Measurements from ENCODE around the gene APOL2. TPM values are rescaled to one million over a fixed set of nuclear protein-coding genes. Genes with fewer than 3 reads are reported as not detected.

Gene APOL2
- total RNA-seq, 2 experiments from 2014 or later = 82.3 to 83.0 TPM

DNA sequence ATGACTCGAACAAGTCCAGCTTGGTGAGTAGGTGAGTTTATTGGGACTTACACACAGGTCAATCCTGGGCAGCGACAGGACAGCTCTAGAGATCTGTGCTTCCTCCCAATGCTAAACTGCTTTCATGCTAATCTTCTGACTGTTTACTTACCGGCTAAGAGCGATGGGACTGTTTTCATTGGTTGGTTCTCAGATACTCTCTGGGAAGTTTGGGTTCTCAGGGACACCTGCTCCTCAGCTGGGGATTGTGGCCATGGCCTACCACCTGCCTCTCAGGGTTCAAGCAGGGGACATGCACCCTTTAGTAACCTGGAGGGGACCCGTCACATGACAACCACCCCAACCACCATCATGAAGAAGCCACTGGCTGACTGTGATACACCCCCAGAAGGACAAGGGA is 13.1 kb downstream of the APOL2 start:
- no peak for DNase-seq
- Mint-ChIP-seq H3K4me1 (peaks cover 15% of the 10 kb centered on the region), H3K36me3 (ENCODE audit: low read depth) (peaks cover 56% of the 10 kb centered on the region), H3K27me3 (peaks cover 2% of the 10 kb centered on the region), H3K4me3 (no peak overlapping the region), H3K9me3 (no peaks in the 10 kb centered on the region), H3K27ac (no peak overlapping the region)
- CTCF ChIA-PET = interaction anchor here (0.9 to 1.7 kb wide), 3 partner anchors 9 to 13 kb away, joined by 3 to 5 read pairs (median 4); partner anchors contain the start of gene APOL2
- POLR2A ChIA-PET = interaction anchor here (3.6 kb wide), 1 partner anchor 12 kb away, joined by 20 read pairs; the partner anchor contains the start of gene APOL2

DNA sequence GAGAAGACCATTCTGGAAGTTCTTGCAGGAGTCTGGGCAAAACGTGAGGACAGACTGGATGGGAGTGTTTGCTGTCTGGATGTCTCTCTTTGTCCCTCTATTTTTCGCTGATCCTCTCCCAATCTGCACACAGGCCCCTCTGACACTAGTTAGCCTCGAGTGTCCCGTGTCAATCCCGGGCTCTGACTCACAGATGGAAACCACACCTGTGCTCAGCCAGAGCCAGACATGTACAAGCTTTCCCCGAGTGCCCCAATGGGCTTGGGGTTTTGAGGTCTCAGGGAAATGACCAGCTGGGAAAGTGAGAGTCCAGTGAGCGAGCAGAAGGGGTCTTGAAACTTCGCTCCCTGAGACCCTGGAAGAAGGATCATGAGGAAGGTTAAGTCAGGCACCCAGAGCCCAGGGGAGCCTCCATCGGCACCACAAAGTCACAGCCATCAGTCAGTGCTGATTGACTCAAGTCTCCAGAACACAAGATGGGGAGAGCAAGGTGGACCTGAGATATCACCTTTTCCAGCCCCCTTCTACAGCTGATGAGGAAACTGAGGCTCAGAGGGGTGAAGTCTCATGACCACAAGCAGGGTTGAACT is 13.9 kb downstream of the APOL2 start:
- no peaks in the 10 kb centered on the region for H3K9me3 Mint-ChIP-seq
- peaks cover 14% of the 10 kb centered on the region for H3K4me1 Mint-ChIP-seq
- POLR2A ChIA-PET = interaction anchor here (3.6 kb wide), 1 partner anchor 13 kb away, joined by 20 read pairs; the partner anchor contains the start of gene APOL2
- H3K27me3 Mint-ChIP-seq = peaks cover 6% of the 10 kb centered on the region
- no peak for DNase-seq
- H3K4me3 Mint-ChIP-seq = no peak overlapping the region
- peaks cover 49% of the 10 kb centered on the region for H3K36me3 Mint-ChIP-seq (ENCODE audit: low read depth)
- CTCF ChIA-PET = interaction anchor here (1.5 to 1.6 kb wide), 2 partner anchors 11 to 13 kb away, joined by 3 to 5 read pairs; no protein-coding TSS in a partner anchor
- H3K27ac Mint-ChIP-seq = no peak overlapping the region

DNA sequence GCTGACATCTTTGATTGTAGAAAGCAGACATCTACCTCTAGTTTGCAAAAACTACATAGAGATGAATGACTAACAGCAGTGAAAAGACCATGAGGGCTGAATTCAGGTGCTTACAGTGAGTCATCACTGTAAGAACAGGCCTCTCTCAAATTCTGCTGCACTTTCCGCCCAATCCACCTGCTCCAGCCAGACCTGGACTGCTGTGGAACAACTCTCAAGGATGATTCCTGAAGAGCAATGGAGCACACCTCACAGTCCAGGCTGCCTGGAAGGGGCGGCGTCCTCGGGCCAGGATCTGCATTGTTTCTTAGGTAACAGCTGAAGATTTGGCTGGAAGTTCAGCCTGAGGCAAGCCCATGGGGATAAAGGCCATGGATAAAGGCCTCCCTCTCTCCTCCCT is 15.1 kb downstream of the APOL2 start:
- DNase-seq = no peak
- Mint-ChIP-seq H3K4me1 (peaks cover 16% of the 10 kb centered on the region), H3K27me3 (peaks cover 10% of the 10 kb centered on the region), H3K9me3 (no peaks in the 10 kb centered on the region), H3K36me3 (ENCODE audit: low read depth) (peaks cover 38% of the 10 kb centered on the region), H3K4me3 (no peak overlapping the region), H3K27ac (no peak overlapping the region)
- POLR2A ChIA-PET = no interaction called here
- CTCF ChIA-PET = interaction anchor here (1.1 to 1.5 kb wide), 3 partner anchors 14 to 158 kb away, joined by 3 read pairs; no protein-coding TSS in a partner anchor

DNA sequence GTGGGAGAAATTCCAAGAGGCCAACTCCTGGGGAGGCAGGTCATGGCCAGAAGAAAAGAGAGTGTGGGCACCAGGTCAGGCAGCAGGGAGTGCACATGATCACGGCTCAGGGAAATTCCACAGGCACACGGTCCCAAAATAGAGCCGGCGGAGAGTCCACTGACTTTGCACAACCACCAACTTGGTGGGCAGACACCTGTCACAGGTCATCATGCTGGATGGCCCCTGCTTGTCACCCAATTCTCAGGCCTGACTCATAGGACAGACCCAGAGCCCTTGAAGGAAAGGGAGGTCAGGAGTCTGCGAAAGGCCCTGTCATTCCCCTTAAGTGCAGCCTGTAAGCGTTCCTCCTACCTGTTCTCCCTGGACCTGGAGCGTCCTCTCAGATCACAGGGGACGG is 15.8 kb downstream of the APOL2 start:
- CTCF ChIA-PET = no interaction called here

DNA sequence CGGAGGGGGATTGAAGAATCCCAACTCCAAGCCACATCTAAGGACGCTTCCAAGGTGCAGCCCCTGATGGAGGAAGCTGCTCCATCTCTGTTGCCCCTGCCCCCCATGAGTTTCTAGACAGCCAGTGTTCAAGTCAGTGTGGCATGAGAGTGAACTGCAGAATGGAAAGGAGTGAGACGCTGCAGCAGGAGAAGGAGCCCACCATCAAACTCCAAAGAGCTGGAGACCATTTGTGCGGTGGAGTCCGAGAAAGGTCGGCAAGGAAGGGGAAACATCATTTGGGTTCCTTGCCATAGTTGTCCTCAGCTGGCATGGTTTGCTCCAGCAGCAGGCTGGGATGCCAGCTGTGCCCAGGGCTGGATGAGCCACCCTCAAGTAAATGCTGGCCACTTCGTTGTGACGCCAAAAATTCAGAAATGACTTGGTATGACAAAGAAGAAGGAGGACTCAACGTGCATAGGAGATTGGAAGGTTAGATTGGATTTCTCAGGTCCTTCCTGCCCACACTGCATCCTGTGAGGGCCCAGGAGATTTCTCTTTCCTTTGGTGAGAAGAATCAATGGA is 16.4 kb downstream of the APOL2 start:
- Mint-ChIP-seq H3K4me1 (peaks cover 14% of the 10 kb centered on the region), H3K27ac (no peak overlapping the region), H3K9me3 (no peaks in the 10 kb centered on the region), H3K27me3 (peaks cover 22% of the 10 kb centered on the region), H3K36me3 (ENCODE audit: low read depth) (peaks cover 26% of the 10 kb centered on the region), H3K4me3 (no peak overlapping the region)
- POLR2A ChIA-PET = no interaction called here
- no peak for DNase-seq
- CTCF ChIA-PET = interaction anchor here (1.0 kb wide), 1 partner anchor 15 kb away, joined by 3 read pairs; no protein-coding TSS in a partner anchor

More for the DNA sequence above, 15.8 kb downstream of the APOL2 start:
- Mint-ChIP-seq H3K36me3 (ENCODE audit: low read depth) (peaks cover 30% of the 10 kb centered on the region), H3K9me3 (no peaks in the 10 kb centered on the region), H3K4me1 (peaks cover 16% of the 10 kb centered on the region), H3K27me3 (peaks cover 17% of the 10 kb centered on the region), H3K27ac (no peak overlapping the region), H3K4me3 (no peak overlapping the region)
- DNase-seq = no peak
- POLR2A ChIA-PET = no interaction called here

DNA sequence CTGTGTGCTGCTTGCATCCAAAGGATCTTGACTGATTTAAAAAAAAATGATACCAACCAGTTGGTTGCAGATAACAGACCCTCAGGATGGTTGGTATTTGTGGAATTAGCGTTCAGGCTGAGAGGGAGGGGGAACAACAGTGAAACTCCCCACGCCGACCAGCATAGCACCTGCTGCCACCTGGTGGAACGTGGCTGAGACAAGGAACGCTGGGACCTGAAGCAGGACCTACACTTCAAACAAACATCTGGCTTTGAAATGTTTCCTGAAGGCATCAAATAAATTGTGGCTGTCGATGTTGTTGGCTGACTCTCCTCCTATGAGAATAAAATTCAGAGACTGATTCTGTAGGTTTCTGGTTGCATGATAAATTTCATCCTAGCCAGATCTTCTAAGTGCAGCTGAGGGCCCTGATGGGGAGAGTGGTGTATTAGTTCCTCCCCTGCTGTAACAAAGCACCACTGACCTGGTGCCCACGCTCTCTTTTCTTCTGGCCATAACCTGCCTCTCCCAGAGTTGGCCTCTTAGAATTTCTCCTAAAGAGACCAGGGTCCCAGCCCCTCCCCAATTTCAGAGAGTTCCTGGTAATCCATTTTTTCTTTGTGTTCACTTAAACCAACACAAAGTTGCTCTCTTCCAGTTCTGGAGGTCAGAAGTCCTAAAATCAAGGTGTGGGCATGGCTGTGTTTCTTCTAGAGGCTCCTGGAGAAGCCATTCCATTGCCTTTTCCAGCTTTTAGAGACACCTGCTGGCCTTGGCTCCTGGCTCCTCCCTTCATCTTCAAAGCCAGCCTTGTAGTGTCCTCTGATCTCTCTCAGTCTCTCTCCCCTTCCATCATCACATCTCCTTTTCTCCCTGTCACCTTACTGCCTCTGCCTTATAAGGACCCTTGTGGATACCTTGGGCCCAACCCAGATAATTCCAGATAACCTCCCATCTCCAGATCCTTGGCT is 17.3 kb downstream of the APOL2 start:
- no peak overlapping the region for H3K4me3 Mint-ChIP-seq
- H3K9me3 Mint-ChIP-seq = no peaks in the 10 kb centered on the region
- H3K27me3 Mint-ChIP-seq = peaks cover 30% of the 10 kb centered on the region
- POLR2A ChIA-PET = no interaction called here
- peaks cover 11% of the 10 kb centered on the region for H3K4me1 Mint-ChIP-seq
- CTCF ChIA-PET = interaction anchor here (0.9 to 2.3 kb wide), 7 partner anchors 16 to 264 kb away, joined by 3 to 15 read pairs (median 4); partner anchors contain the start of gene APOL2
- H3K27ac Mint-ChIP-seq = no peak overlapping the region
- peak; percentile 58 for DNase-seq
- peaks cover 19% of the 10 kb centered on the region for H3K36me3 Mint-ChIP-seq (ENCODE audit: low read depth)

DNA sequence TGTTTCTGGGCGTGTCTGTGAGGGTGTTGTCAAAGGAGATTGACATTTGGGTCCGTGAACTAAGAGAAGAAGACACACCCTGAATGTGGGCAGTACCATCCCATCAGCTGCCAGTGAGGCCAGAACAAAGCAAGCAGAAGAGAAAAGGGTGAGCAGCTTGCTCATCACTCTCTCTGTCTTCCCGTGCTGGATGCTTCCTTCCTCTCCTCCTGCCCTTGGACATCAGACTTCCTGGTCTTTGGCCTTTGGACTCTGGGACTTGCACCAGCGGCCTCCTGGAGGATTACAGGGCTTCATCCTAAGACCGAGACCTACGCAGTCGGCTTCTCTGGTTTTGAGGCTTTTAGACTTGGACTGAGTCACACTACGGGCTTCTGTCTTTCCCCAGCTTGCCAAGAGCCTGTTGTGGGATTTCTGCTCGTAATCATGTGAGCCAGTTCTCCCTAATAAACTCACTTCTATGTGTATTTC is 18.8 kb downstream of the APOL2 start:
- CTCF ChIA-PET = interaction anchor here (0.8 to 2.3 kb wide), 6 partner anchors 12 to 83 kb away, joined by 3 to 15 read pairs (median 4); no protein-coding TSS in a partner anchor
- peaks cover 11% of the 10 kb centered on the region for H3K4me1 Mint-ChIP-seq
- POLR2A ChIA-PET = no interaction called here
- H3K4me3 Mint-ChIP-seq = no peak overlapping the region
- DNase-seq = no peak
- no peaks in the 10 kb centered on the region for H3K9me3 Mint-ChIP-seq
- H3K36me3 Mint-ChIP-seq (ENCODE audit: low read depth) = peaks cover 6% of the 10 kb centered on the region
- H3K27ac Mint-ChIP-seq = no peak overlapping the region
- peaks cover 41% of the 10 kb centered on the region for H3K27me3 Mint-ChIP-seq

DNA sequence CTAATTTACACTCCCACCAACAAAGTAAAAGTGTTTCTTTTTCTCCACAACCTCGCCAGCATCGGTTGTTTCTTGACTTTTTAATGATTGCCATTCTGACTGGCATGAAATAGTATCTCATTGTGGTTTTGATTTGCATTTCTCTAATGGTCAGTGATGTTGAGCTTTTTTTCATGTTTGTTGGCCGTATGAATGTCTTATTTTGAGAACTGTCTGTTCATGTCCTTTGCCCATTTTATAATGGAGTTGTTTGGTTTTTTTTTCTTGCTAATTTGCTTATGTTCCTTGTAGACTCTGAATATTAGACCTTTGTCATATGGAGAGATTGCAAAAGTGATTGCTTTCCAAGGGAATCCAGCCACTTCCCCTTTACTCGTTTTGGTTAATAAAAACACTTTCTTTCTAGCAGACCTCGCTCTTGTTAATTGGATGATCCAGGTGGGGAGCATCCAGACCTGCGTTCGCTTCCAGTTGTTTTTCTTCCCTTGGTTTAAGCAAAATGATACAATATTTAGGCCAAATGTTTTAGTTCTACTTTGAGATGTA is 20.6 kb downstream of the APOL2 start:
- Mint-ChIP-seq H3K27ac (no peak overlapping the region), H3K9me3 (no peaks in the 10 kb centered on the region), H3K4me1 (peaks cover 11% of the 10 kb centered on the region), H3K36me3 (ENCODE audit: low read depth) (peaks cover under 1% of the 10 kb centered on the region), H3K4me3 (no peak overlapping the region), H3K27me3 (peaks cover 54% of the 10 kb centered on the region)
- CTCF ChIA-PET = interaction anchor here (0.9 to 1.4 kb wide), 2 partner anchors 24 to 268 kb away, joined by 3 read pairs; no protein-coding TSS in a partner anchor
- POLR2A ChIA-PET = no interaction called here
- DNase-seq = no peak

DNA sequence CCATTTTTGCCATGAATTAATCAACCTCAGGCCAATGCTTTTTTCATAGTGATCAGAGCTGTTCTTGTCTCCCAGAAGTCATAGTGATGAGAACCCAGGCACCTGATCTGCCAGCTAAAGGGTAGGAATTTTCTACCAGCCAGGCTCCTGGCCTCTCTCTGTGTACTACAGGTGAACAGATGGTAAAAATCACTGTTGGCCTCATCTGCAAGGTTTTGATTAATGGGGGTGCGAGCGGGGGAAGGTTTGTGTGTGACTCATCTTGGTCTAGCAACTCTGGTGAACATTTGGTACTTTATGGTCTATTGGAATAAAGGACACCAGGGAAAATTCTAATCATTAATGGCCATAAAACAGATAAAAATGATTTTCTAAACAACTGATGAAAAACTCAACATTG is 23.3 kb downstream of the APOL2 start:
- ChIA-PET CTCF (interaction anchor here (1.5 to 1.8 kb wide), 5 partner anchors 14 to 271 kb away, joined by 3 to 5 read pairs (median 3); partner anchors contain the start of gene APOL2), POLR2A (interaction anchor here (1.5 kb wide), 1 partner anchor 62 kb away, joined by 3 read pairs; no protein-coding TSS in a partner anchor)
- no peak overlapping the region for H3K27ac Mint-ChIP-seq
- DNase-seq = no peak
- no peaks in the 10 kb centered on the region for H3K36me3 Mint-ChIP-seq (ENCODE audit: low read depth)
- no peak overlapping the region for H3K4me3 Mint-ChIP-seq
- H3K27me3 Mint-ChIP-seq = peaks cover 77% of the 10 kb centered on the region
- no peaks in the 10 kb centered on the region for H3K9me3 Mint-ChIP-seq
- H3K4me1 Mint-ChIP-seq = peaks cover 7% of the 10 kb centered on the region

DNA sequence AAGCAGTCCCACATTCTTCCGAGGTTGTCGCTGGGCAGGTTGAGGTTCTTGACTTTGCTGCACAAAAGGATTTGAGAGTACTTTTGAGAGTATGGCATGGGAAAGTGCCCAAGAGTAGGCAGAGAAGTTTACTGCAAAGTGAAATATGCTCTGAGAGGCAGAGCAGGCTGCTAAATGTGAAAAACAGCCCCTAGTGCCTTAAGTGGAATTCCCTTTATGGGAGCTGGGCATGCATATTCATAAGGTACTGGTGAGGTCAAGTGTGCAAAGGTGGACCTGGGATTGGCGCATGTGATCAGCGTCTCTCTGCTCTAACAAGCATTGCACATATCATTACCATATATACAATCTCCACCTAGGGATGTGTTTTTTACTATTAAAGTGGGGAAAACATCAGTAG is 25.7 kb downstream of the APOL2 start:
- H3K27me3 Mint-ChIP-seq = peaks cover 81% of the 10 kb centered on the region
- H3K27ac Mint-ChIP-seq = no peak overlapping the region
- peaks cover 6% of the 10 kb centered on the region for H3K36me3 Mint-ChIP-seq (ENCODE audit: low read depth)
- no peak for DNase-seq
- ChIA-PET POLR2A (no interaction called here), CTCF (interaction anchor here (1.3 kb wide), 1 partner anchor 53 kb away, joined by 3 read pairs; the partner anchor contains the start of gene APOL3)
- H3K9me3 Mint-ChIP-seq = peaks cover 10% of the 10 kb centered on the region
- H3K4me1 Mint-ChIP-seq = peaks cover 14% of the 10 kb centered on the region
- no peak overlapping the region for H3K4me3 Mint-ChIP-seq

DNA sequence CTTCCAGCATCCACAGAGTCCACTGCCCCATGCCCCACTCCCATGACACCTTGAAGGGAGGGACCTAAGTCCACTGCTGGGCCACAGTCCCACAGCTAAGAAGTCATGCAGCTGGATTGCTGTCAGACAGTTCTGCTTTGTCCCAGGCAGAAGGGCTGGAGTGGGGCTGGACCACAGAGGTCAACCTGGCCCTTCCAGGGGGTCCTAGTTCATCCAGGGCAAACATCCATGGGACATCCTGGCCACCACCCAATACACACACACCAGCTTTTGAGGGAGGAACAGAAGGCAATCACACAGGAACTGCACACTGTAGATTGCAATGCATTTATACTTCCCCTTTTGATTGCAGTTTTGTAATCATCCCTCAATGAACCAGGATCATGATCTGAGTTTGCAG is 26.4 kb downstream of the APOL2 start:
- peaks cover 6% of the 10 kb centered on the region for H3K36me3 Mint-ChIP-seq (ENCODE audit: low read depth)
- peaks cover 10% of the 10 kb centered on the region for H3K9me3 Mint-ChIP-seq
- no peak overlapping the region for H3K27ac Mint-ChIP-seq
- H3K4me3 Mint-ChIP-seq = no peak overlapping the region
- DNase-seq = no peak
- peaks cover 74% of the 10 kb centered on the region for H3K27me3 Mint-ChIP-seq
- peaks cover 18% of the 10 kb centered on the region for H3K4me1 Mint-ChIP-seq
- CTCF ChIA-PET = no interaction called here
- POLR2A ChIA-PET = no interaction called here

DNA sequence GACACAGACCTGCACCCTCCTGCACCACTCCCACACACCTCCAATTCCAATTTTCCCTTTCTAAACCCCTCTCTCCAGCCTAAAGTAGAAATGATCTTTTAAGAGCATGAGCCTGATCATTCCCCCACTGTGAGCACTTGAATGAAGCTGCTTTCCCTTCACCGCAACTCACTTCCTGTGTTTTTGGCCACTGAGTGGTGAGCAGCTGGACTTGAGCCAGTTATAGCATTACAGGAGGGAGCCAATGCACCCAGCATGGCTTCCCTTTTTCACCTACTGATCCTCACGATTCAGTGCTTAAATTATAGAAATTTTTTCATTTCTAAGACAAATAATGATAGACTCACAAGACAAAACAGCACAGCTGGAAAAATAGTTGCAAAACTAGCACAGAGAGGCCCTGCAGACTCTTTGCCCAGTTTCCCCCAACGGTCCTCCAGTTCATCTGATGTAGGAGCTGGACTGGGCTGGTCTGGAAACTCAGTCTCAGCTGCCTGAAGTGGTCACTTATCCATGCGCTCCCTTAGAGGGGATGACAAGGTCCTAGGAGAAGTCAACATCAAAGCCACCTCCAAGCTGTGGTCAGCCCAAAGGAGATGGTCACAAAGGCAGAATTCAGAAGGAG is 28.0 kb downstream of the APOL2 start:
- H3K4me1 Mint-ChIP-seq = peaks cover 19% of the 10 kb centered on the region
- H3K9me3 Mint-ChIP-seq = peaks cover 10% of the 10 kb centered on the region
- no peak for DNase-seq
- peaks cover 64% of the 10 kb centered on the region for H3K27me3 Mint-ChIP-seq
- H3K27ac Mint-ChIP-seq = no peak overlapping the region
- ChIA-PET CTCF (interaction anchor here (1.4 to 2.0 kb wide), 3 partner anchors 15 to 31 kb away, joined by 4 to 5 read pairs (median 5); partner anchors contain the start of gene APOL2), POLR2A (interaction anchor here (1.2 kb wide), 1 partner anchor 9 kb away, joined by 5 read pairs; the partner anchor contains the start of gene APOL4)
- peaks cover 6% of the 10 kb centered on the region for H3K36me3 Mint-ChIP-seq (ENCODE audit: low read depth)
- H3K4me3 Mint-ChIP-seq = no peak overlapping the region
